ENCODE results near the gene RTP2.

The RTP2 gene

GRCh38 chr3:187665764-187666402, 36.5 kb downstream of the RTP2 start:
- no peak for DNase-seq

DNA sequence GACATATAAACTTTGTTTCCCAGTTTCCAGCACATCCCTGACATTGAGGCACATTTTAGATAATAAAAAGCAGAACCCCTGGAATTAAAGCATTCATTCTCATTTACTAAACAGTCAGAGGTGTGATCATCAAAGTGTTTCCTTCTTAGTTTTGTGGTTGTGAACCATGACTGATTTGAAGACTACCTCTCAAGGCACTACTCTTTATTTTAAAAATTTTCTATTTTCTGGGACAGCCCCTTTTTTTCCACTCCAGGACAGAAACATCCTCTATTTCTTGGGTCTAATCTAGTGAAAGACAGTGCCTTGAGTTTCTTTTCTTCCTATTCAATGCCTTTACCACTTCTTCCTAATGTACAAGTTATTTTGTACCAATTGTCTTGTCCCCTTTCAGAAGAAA, 37.3 kb downstream of the RTP2 start:
- DNase-seq: no peak

- no peak for DNase-seq
Measured at GRCh38 chr3:187662848-187663409, 39.4 kb downstream of the RTP2 start.

DNA sequence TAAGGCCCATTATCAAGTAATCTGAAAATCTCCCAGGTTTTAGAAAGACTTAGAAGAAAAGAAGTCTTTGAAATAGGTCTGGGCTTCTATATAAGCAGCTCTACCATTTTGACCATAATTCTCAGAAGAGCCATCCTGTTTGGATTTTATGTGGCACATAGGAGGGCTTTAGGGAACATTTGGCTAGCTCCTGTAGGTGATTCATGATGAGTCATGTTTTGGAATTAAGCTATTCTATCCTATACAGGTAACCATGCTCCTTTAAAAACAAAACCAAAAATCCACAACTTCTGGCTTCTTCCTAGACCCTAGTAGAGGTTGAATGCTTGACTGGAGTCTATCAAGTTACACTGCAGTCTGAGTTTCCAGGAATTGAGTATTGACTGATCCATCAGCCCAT, 41.1 kb downstream of the RTP2 start:
- no peak for DNase-seq

DNA sequence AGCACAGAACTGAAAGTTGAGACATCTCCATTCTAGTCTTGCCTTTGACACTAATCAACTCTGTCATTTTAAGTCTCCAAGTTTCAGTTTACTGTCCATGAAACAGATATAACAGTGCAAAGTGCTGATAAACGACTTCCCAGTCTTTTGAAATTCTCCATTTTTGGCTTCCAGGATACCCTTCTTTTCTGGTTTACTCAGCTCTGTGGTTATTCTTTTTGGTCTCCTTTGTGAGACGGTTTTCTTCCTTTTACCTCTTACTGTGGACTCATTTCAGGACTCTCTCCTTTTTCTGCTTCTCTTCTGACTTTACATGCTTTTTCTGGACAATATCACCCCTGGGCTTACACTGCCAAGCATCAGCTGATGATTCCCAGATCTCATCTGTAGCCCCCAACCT, 51.1 kb downstream of the RTP2 start:
- DNase-seq: no peak
